HEK293 (cell line): ENCODE results near the gene HIPK4.

Experiments used
- CTCF ChIA-PET: fragments of 350-600 bp; formaldehyde crosslinking; extraction: SDS; loops from one replicate; lab custom pipeline; 2021; ENCODE audit warnings: antibody characterized with exemption; lab: Yijun Ruan, JAX
- POLR2A ChIA-PET: fragments of 300-600 bp; formaldehyde crosslinking; extraction: SDS; loops from one replicate; lab custom pipeline; 2020; ENCODE audit warnings: antibody characterized with exemption, inconsistent platforms; lab: Yijun Ruan, JAX
- H3K27ac ChIP-seq: fragments of 200-500 bp; sonication (Bioruptor generic); 2 replicates; pipeline ENCODE4 v1.5.1; 2014; ENCODE audit warnings: low read depth, low read length, control low read depth, inconsistent platforms; ENCODE audit errors: extremely low read depth
- H3K36me3 ChIP-seq, 2 experiments: fragments of 200-500 bp in 1 of 2; sonication (Bioruptor generic) in 1 of 2; 1 replicate in 1 of 2; 2 replicates in 1 of 2; pipeline ENCODE4 v1.5.1; 2014 to 2017; ENCODE audit warnings: inconsistent platforms in 2 of 2, low read length in 2 of 2; ENCODE audit not compliant: control insufficient read depth in 2 of 2, insufficient read depth in 1 of 2
- H3K4me1 ChIP-seq: fragments of 200-500 bp; sonication (Bioruptor generic); 2 replicates; pipeline ENCODE4 v1.5.1; 2014; ENCODE audit warnings: mild to moderate bottlenecking, low read length, inconsistent platforms; ENCODE audit not compliant: control insufficient read depth, insufficient read depth
- H3K4me3 ChIP-seq: 2 replicates; pipeline ENCODE4 v1.5.1; 2011; ENCODE audit warnings: low read depth, mild to moderate bottlenecking, control low read depth, low read length, moderate library complexity
- H3K9me3 ChIP-seq: fragments of 200-500 bp; sonication (Bioruptor generic); 2 replicates; pipeline ENCODE4 v1.5.1; 2014; ENCODE audit warnings: low read depth, low read length, inconsistent platforms; ENCODE audit not compliant: control insufficient read depth, insufficient read depth
- GLIS1 ChIP-seq: fragments of 450-650 bp; formaldehyde crosslinking; IDR thresholded peaks from 2 replicates; pipeline ENCODE4 v1.5.1; 2016; ENCODE audit warnings: missing biosample characterization, missing genetic modification characterization
- GLIS2 ChIP-seq: fragments of 450-650 bp; formaldehyde crosslinking; IDR thresholded peaks from 2 replicates; pipeline ENCODE4 v1.5.1; 2016; ENCODE audit warnings: missing biosample characterization, missing genetic modification characterization
- HOXC10 ChIP-seq: sonication (generic); formaldehyde crosslinking; IDR thresholded peaks from 2 replicates; pipeline ENCODE4 v1.8.1; 2023; ENCODE audit warnings: mild to moderate bottlenecking, missing genetic modification reagents
- KLF9 ChIP-seq: fragments of 450-650 bp; formaldehyde crosslinking; IDR thresholded peaks from 2 replicates; pipeline ENCODE4 v1.5.1; 2016; ENCODE audit warnings: missing biosample characterization, missing genetic modification characterization, low read depth
- PRDM1 ChIP-seq: fragments of 450-650 bp; formaldehyde crosslinking; IDR thresholded peaks from 2 replicates; pipeline ENCODE4; 2016; ENCODE audit warnings: missing biosample characterization, missing genetic modification characterization
- RBAK ChIP-seq: fragments of 450-650 bp; formaldehyde crosslinking; IDR thresholded peaks from 2 replicates; pipeline ENCODE4 v1.5.1; 2016; ENCODE audit warnings: missing biosample characterization, missing genetic modification characterization
- SETDB1 ChIP-seq: IDR thresholded peaks from one replicate; pipeline ENCODE4 v1.6.1; 2017; ENCODE audit warnings: mild to moderate bottlenecking, low read length, moderate library complexity, mixed read lengths; ENCODE audit not compliant: insufficient read length
- SP2 ChIP-seq: fragments of 450-650 bp; formaldehyde crosslinking; IDR thresholded peaks from 2 replicates; pipeline ENCODE4 v1.5.1; 2016; ENCODE audit warnings: missing biosample characterization, missing genetic modification characterization
- ZBTB20 ChIP-seq: fragments of 450-650 bp; formaldehyde crosslinking; IDR thresholded peaks from 2 replicates; pipeline ENCODE4 v1.5.1; 2016; ENCODE audit warnings: missing biosample characterization, missing genetic modification characterization
- ZNF10 ChIP-seq: fragments of 450-650 bp; formaldehyde crosslinking; IDR thresholded peaks from 2 replicates; pipeline ENCODE4 v1.5.1; 2017; ENCODE audit warnings: missing biosample characterization, missing genetic modification characterization
- ZNF138 ChIP-seq: fragments of 450-650 bp; formaldehyde crosslinking; IDR thresholded peaks from 2 replicates; pipeline ENCODE4 v1.5.1; 2016; ENCODE audit warnings: missing biosample characterization, missing genetic modification characterization, borderline replicate concordance
- ZNF2 ChIP-seq: fragments of 450-650 bp; formaldehyde crosslinking; IDR thresholded peaks from 2 replicates; pipeline ENCODE4 v1.5.1; 2016; ENCODE audit warnings: missing biosample characterization, missing genetic modification characterization
- ZNF223 ChIP-seq: fragments of 450-650 bp; formaldehyde crosslinking; IDR thresholded peaks from 2 replicates; pipeline ENCODE4 v1.5.1; 2016; ENCODE audit warnings: missing biosample characterization, missing genetic modification characterization
- ZNF292 ChIP-seq: fragments of 450-650 bp; formaldehyde crosslinking; IDR thresholded peaks from 2 replicates; pipeline ENCODE4 v1.5.1; 2016; ENCODE audit warnings: low read depth, missing biosample characterization, missing genetic modification characterization, borderline replicate concordance
- ZNF350 ChIP-seq: fragments of 450-650 bp; formaldehyde crosslinking; IDR thresholded peaks from 2 replicates; pipeline ENCODE4 v1.5.0; 2017; ENCODE audit warnings: missing biosample characterization, mild to moderate bottlenecking, missing genetic modification characterization
- ZNF354C ChIP-seq: fragments of 450-650 bp; formaldehyde crosslinking; IDR thresholded peaks from 2 replicates; pipeline ENCODE4 v1.5.1; 2016; ENCODE audit warnings: missing biosample characterization, missing genetic modification characterization, low read depth, borderline replicate concordance
- ZNF366 ChIP-seq: fragments of 450-650 bp; formaldehyde crosslinking; conservative IDR thresholded peaks from 2 replicates; pipeline ENCODE4 v1.5.1; 2016; ENCODE audit warnings: missing biosample characterization, missing genetic modification characterization
- ZNF394 ChIP-seq: fragments of 450-650 bp; formaldehyde crosslinking; IDR thresholded peaks from 2 replicates; pipeline ENCODE4 v1.5.1; 2016; ENCODE audit warnings: missing biosample characterization, missing genetic modification characterization, mild to moderate bottlenecking, moderate library complexity, borderline replicate concordance
- ZNF433 ChIP-seq: fragments of 450-650 bp; formaldehyde crosslinking; IDR thresholded peaks from 2 replicates; pipeline ENCODE4 v1.5.1; 2016; ENCODE audit warnings: missing biosample characterization, missing genetic modification characterization, low read depth
- ZNF473 ChIP-seq: fragments of 450-650 bp; formaldehyde crosslinking; IDR thresholded peaks from 2 replicates; pipeline ENCODE4 v1.5.1; 2017; ENCODE audit warnings: missing biosample characterization, missing genetic modification characterization
- ZNF510 ChIP-seq: fragments of 450-650 bp; formaldehyde crosslinking; IDR thresholded peaks from 2 replicates; pipeline ENCODE4 v1.5.1; 2018; ENCODE audit warnings: mild to moderate bottlenecking, missing genetic modification characterization, missing biosample characterization; ENCODE audit not compliant: insufficient replicate concordance
- ZNF514 ChIP-seq: fragments of 450-650 bp; formaldehyde crosslinking; IDR thresholded peaks from 2 replicates; pipeline ENCODE4 v1.5.1; 2016; ENCODE audit warnings: missing biosample characterization, missing genetic modification characterization
- ZNF544 ChIP-seq: fragments of 450-650 bp; formaldehyde crosslinking; IDR thresholded peaks from 2 replicates; pipeline ENCODE4 v1.5.0; 2017; ENCODE audit warnings: missing biosample characterization, missing genetic modification characterization
- ZNF548 ChIP-seq: fragments of 450-650 bp; formaldehyde crosslinking; IDR thresholded peaks from 2 replicates; pipeline ENCODE4 v1.5.1; 2016; ENCODE audit warnings: missing biosample characterization, missing genetic modification characterization
- ZNF677 ChIP-seq: fragments of 450-650 bp; IDR thresholded peaks from 2 replicates; pipeline ENCODE4 v1.5.0; 2018; ENCODE audit warnings: missing biosample characterization, mild to moderate bottlenecking, missing genetic modification characterization, moderate library complexity
- ZNF76 ChIP-seq: fragments of 450-650 bp; formaldehyde crosslinking; IDR thresholded peaks from 2 replicates; pipeline ENCODE4; 2016; ENCODE audit warnings: low read depth, missing biosample characterization, missing genetic modification characterization, borderline replicate concordance
- ZNF768 ChIP-seq: fragments of 450-650 bp; formaldehyde crosslinking; IDR thresholded peaks from 2 replicates; pipeline ENCODE4 v1.5.1; 2018; ENCODE audit warnings: missing biosample characterization, mild to moderate bottlenecking, missing genetic modification characterization
- ZSCAN16 ChIP-seq: fragments of 450-650 bp; formaldehyde crosslinking; IDR thresholded peaks from 2 replicates; pipeline ENCODE4 v1.5.1; 2016; ENCODE audit warnings: missing biosample characterization, missing genetic modification characterization
- TF ChIP-seq, protein P1 (sequence below): fragments of 450-650 bp; formaldehyde crosslinking; IDR thresholded peaks from 2 replicates; pipeline ENCODE4 v1.5.1; 2016; ENCODE audit warnings: missing biosample characterization, missing genetic modification characterization
- TF ChIP-seq, protein P2 (sequence below): fragments of 450-650 bp; IDR thresholded peaks from 2 replicates; pipeline ENCODE4 v1.5.1; 2018; ENCODE audit warnings: missing biosample characterization, missing genetic modification characterization
- TF ChIP-seq, protein P3 (sequence below): fragments of 450-650 bp; formaldehyde crosslinking; optimal IDR thresholded peaks from 2 replicates; pipeline ENCODE3; 2016; ENCODE audit warnings: missing biosample characterization, mild to moderate bottlenecking, missing genetic modification characterization

Gene HIPK4

DNA sequence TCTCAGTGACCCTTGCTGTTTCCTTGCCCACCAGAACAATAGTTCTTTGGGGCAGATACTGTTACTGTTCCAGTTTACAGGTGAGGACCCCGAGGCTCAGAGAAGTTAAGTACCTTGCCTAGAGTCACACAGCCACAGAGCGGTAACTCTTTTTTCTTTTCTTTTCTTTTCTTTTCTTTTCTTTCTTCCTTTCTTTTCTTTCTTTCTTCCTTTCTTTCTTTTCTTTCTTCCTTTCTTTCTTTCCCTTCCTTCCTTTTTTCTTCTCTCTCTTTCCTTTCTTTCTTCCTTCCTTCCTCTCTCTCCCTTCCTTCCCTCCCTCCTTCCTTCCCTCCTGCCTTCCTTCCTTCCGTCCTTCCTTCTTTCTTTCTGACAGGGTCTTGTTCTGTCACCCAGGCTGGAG is 28.1 kb upstream of the HIPK4 start:
- peaks cover 14% of the 10 kb centered on the region for H3K4me1 ChIP-seq
- POLR2A ChIA-PET, result interaction anchor here (0.8 kb wide), 1 partner anchor 113 kb away, joined by 4 read pairs; no protein-coding TSS in a partner anchor
- peaks cover 9 to 12% of the 10 kb centered on the region in 2 experiments for H3K36me3 ChIP-seq
- H3K4me3 ChIP-seq, result no peak overlapping the region
- no peak overlapping the region for H3K27ac ChIP-seq
- CTCF ChIA-PET, result interaction anchor here (0.7 to 3.4 kb wide), 7 partner anchors 8 to 216 kb away, joined by 3 to 40 read pairs (median 4); partner anchors contain the start of genes BLVRB, SERTAD1 and SERTAD3
- TF ChIP-seq ZNF677 (tag by site-specific recombination) (no peak), ZNF473 (tag by site-specific recombination) (no peak), ZNF548 (tag by site-specific recombination) (no peak), ZSCAN16 (tag by site-specific recombination) (no peak), ZNF354C (no peak), ZNF223 (tag by site-specific recombination) (no peak), ZNF76 (no peak), SETDB1 (no peak), ZNF366 (tag by site-specific recombination) (peak; percentile 100), ZNF510 (tag by site-specific recombination) (no peak), ZNF138 (tag by site-specific recombination) (no peak), ZNF514 (tag by site-specific recombination) (0 out of 2 replicates have a peak, but pooled peaks have one; percentile 17), ZBTB20 (no peak), ZNF2 (tag by site-specific recombination) (no peak), ZNF544 (no peak), ZNF10 (no peak), ZNF292 (tag by site-specific recombination) (no peak), HOXC10 (CRISPR knock-in tag) (no peak), KLF9 (tag by site-specific recombination) (no peak), ZNF768 (tag by site-specific recombination) (peak; percentile 95; the same call in 1 of the 2 replicates), RBAK (tag by site-specific recombination) (no peak), ZNF433 (tag by site-specific recombination) (no peak), PRDM1 (tag by site-specific recombination) (peak; percentile 84)
- TF ChIP-seq, protein P1, sequence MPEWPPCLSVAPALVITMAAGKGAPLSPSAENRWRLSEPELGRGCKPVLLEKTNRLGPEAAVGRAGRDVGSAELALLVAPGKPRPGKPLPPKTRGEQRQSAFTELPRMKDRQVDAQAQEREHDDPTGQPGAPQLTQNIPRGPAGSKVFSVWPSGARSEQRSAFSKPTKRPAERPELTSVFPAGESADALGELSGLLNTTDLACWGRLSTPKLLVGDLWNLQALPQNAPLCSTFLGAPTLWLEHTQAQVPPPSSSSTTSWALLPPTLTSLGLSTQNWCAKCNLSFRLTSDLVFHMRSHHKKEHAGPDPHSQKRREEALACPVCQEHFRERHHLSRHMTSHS (tag by site-specific recombination), result no peak
- TF ChIP-seq, protein P2, sequence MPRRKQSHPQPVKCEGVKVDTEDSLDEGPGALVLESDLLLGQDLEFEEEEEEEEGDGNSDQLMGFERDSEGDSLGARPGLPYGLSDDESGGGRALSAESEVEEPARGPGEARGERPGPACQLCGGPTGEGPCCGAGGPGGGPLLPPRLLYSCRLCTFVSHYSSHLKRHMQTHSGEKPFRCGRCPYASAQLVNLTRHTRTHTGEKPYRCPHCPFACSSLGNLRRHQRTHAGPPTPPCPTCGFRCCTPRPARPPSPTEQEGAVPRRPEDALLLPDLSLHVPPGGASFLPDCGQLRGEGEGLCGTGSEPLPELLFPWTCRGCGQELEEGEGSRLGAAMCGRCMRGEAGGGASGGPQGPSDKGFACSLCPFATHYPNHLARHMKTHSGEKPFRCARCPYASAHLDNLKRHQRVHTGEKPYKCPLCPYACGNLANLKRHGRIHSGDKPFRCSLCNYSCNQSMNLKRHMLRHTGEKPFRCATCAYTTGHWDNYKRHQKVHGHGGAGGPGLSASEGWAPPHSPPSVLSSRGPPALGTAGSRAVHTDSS (tag by site-specific recombination), result no peak
- no peaks in the 10 kb centered on the region for H3K9me3 ChIP-seq

DNA sequence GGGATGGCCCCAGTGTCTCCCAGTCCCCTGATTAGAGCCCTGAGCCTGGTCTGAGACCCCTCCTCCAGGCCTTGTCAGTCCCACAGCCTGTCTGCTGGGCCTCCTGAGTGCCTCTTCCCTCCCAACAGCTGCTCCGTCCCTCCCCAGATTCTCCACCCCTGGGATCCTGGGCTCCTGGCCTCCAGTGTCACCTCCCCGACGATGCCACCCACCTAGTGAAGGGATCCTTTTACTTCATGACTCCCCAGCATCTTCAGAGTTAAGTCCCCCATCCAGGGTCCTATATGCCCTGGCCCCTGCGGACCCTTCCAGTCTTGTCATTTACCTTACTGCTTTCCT is 27.6 kb upstream of the HIPK4 start:
- Histone ChIP-seq H3K9me3 (no peaks in the 10 kb centered on the region), H3K27ac (peak overlapping the region; percentile 30; the same call in 1 of the 2 replicates), H3K4me1 (peaks cover 14% of the 10 kb centered on the region), H3K36me3 (peaks cover 5 to 10% of the 10 kb centered on the region in 2 experiments), H3K4me3 (no peak overlapping the region)
- ChIA-PET CTCF (interaction anchor here (0.7 to 1.8 kb wide), 6 partner anchors 8 to 113 kb away, joined by 3 to 5 read pairs (median 4); partner anchors contain the start of genes BLVRB, SERTAD1 and SERTAD3), POLR2A (interaction anchor here (0.6 to 1.2 kb wide), 4 partner anchors 26 to 389 kb away, joined by 3 to 4 read pairs (median 4); no protein-coding TSS in a partner anchor)
- TF ChIP-seq, protein P3, sequence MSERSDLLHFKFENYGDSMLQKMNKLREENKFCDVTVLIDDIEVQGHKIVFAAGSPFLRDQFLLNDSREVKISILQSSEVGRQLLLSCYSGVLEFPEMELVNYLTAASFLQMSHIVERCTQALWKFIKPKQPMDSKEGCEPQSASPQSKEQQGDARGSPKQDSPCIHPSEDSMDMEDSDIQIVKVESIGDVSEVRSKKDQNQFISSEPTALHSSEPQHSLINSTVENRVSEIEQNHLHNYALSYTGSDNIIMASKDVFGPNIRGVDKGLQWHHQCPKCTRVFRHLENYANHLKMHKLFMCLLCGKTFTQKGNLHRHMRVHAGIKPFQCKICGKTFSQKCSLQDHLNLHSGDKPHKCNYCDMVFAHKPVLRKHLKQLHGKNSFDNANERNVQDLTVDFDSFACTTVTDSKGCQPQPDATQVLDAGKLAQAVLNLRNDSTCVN (tag by site-specific recombination), result peak; percentile 4
- TF ChIP-seq, protein P1 (tag by site-specific recombination), result no peak
- peak; percentile 93 for TF ChIP-seq ZNF394 (tag by site-specific recombination)
- no peak for TF ChIP-seq ZNF350 (tag by site-specific recombination)
- TF ChIP-seq SP2 (tag by site-specific recombination), result 0 out of 2 replicates have a peak, but pooled peaks have one; percentile 8
- TF ChIP-seq GLIS1 (tag by site-specific recombination), result peak; percentile 54
- TF ChIP-seq GLIS2 (tag by site-specific recombination), result 0 out of 2 replicates have a peak, but pooled peaks have one; percentile 31
